Keratinocyte (primary cell): ENCODE results near the gene ATF1.

ENCODE experiments used
- CTCF ChIP-seq, 3 experiments: IDR thresholded peaks in 1 of 3; conservative IDR thresholded peaks in 1 of 3; optimal IDR thresholded peaks in 1 of 3; 2 replicates in 2 of 3; 3 replicates in 1 of 3; pipeline versions ENCODE3 to v1.5.1; 2011; ENCODE audit warnings: low read length in 3 of 3, mild to moderate bottlenecking in 3 of 3, moderate library complexity in 2 of 3, control low read depth in 1 of 3, inconsistent platforms in 1 of 3; ENCODE audit not compliant: insufficient read depth in 2 of 3; ENCODE audit errors: extremely low read depth in 1 of 3
- EZH2 ChIP-seq: IDR thresholded peaks from one replicate; pipeline ENCODE4 v1.6.1; 2012; ENCODE audit warnings: inconsistent platforms, mild to moderate bottlenecking, low read length, moderate library complexity

GRCh38 chr12:50747817-50748216 is 16.1 kb upstream of the ATF1 start:
- TF ChIP-seq CTCF (optimal IDR thresholded peaks at IDR 0.05 in 1 of 3, IDR thresholded peaks at IDR 0.05 in 1 of 3, conservative IDR thresholded peaks at IDR 0.05 in 1 of 3; ENCODE audit: extremely low read depth in 1 of 3, insufficient read depth in 2 of 3, low read length in 3 of 3) (no peak), EZH2 (no peak)
